WERI-Rb-1 (cell line): ENCODE data around the gene TMEM185B.

Experiments used
- DNase-seq: peaks from one replicate; pipeline ENCODE4 v3.0.0-alpha.2; 2020
- H3K27ac ChIP-seq: fragments of 250-450 bp; sonication (Bioruptor Pico); 2 replicates; pipeline ENCODE4 v1.5.1; 2020; ENCODE audit warnings: mild to moderate bottlenecking, moderate library complexity
- H3K27me3 ChIP-seq: fragments of 250-450 bp; sonication (Bioruptor Pico); 2 replicates; pipeline ENCODE4 v1.5.1; 2021; ENCODE audit warnings: mild to moderate bottlenecking, low read depth, moderate library complexity; ENCODE audit not compliant: insufficient read depth, severe bottlenecking
- H3K36me3 ChIP-seq: fragments of 250-450 bp; sonication (Bioruptor Pico); 2 replicates; pipeline ENCODE4 v1.5.1; 2020; ENCODE audit warnings: mild to moderate bottlenecking, moderate library complexity
- H3K4me3 ChIP-seq: 2 replicates; pipeline ENCODE4 v1.5.1; 2011; ENCODE audit warnings: low read depth, mild to moderate bottlenecking, control low read depth, low read length
- H3K9me3 ChIP-seq: fragments of 250-450 bp; sonication (Bioruptor Pico); 2 replicates; pipeline ENCODE4 v1.5.1; 2021; ENCODE audit warnings: mild to moderate bottlenecking, moderate library complexity; ENCODE audit not compliant: severe bottlenecking
- TF ChIP-seq, protein P1 (sequence below): IDR thresholded peaks from 2 replicates; pipeline ENCODE4 v1.5.1; 2011; ENCODE audit warnings: low read depth, mild to moderate bottlenecking, control low read depth, inconsistent platforms, low read length

The TMEM185B gene

DNA sequence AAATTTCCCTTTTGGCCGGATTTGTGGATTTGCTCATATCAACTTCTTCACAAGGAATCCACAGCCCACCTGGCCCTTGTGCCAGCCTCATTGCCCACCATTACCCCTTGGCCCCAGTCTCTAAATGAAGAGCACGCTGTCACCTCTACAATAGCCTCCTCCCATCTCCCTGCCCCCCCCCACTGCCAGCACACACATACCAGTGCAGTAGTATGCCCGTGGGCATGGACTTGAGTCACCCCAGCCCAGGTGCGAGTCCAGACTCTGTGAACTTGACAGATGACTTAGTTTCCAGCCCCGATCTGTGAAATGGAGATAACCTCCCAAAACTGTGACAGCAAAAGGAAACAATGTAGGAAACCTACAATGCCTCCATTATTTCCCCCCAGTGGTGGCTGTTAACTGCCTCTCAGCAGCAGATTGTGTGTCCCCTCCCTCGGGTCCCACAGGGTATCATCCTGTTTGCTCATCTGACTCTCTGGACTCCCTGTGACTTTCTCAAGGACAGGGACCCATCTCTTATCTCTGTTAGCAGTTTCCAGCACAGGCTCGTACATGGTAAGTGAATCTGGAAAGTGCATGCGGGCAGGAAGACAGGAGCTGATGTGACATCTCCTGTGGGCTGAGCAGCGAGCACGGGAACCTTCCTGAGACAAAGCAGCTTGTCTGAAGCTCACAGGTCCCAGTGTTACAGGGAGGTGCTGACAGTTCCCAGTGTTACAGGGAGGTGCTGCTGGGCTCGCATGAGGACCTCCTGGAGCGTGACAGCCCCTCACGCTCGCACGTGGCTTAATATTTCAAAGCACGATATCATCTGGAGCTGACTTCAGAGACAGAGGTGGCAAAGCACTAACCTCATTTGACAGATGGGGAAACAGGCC is 4.2 kb upstream of the TMEM185B start:
- peaks cover 3% of the 10 kb centered on the region; the same call in 1 of the 2 replicates for H3K36me3 ChIP-seq
- no peaks in the 10 kb centered on the region for H3K27me3 ChIP-seq
- H3K9me3 ChIP-seq: peaks cover 4% of the 10 kb centered on the region
- no peak overlapping the region for H3K27ac ChIP-seq
- TF ChIP-seq, protein P1, sequence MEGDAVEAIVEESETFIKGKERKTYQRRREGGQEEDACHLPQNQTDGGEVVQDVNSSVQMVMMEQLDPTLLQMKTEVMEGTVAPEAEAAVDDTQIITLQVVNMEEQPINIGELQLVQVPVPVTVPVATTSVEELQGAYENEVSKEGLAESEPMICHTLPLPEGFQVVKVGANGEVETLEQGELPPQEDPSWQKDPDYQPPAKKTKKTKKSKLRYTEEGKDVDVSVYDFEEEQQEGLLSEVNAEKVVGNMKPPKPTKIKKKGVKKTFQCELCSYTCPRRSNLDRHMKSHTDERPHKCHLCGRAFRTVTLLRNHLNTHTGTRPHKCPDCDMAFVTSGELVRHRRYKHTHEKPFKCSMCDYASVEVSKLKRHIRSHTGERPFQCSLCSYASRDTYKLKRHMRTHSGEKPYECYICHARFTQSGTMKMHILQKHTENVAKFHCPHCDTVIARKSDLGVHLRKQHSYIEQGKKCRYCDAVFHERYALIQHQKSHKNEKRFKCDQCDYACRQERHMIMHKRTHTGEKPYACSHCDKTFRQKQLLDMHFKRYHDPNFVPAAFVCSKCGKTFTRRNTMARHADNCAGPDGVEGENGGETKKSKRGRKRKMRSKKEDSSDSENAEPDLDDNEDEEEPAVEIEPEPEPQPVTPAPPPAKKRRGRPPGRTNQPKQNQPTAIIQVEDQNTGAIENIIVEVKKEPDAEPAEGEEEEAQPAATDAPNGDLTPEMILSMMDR: no peak
- no peak for DNase-seq
- H3K4me3 ChIP-seq: no peak overlapping the region

DNA sequence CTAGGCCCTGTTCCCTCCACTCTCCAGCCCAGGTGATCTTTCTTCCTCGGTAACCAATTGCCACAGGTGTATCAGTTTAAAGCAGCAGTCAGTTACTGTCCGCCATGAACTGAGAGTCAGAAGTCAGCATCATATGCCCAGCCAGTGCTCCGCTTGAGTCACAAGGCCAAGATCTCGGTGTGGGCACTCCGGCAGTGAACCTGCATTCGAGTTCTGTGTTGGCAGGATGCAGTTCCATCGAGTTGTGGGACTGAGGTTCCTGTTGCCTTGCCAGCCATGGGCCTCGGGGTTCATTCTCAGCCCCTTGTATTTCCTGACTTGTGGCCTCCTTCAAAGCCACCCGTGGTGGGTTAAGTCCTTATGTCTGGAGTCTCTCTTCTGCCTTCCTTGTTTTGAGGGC is 3.1 kb upstream of the TMEM185B start:
- Histone ChIP-seq H3K27ac (no peak overlapping the region), H3K36me3 (peaks cover 4% of the 10 kb centered on the region; the same call in 1 of the 2 replicates), H3K27me3 (no peaks in the 10 kb centered on the region), H3K9me3 (peaks cover 4% of the 10 kb centered on the region), H3K4me3 (no peak overlapping the region)
- DNase-seq: no peak
- TF ChIP-seq, protein P1: no peak

DNA sequence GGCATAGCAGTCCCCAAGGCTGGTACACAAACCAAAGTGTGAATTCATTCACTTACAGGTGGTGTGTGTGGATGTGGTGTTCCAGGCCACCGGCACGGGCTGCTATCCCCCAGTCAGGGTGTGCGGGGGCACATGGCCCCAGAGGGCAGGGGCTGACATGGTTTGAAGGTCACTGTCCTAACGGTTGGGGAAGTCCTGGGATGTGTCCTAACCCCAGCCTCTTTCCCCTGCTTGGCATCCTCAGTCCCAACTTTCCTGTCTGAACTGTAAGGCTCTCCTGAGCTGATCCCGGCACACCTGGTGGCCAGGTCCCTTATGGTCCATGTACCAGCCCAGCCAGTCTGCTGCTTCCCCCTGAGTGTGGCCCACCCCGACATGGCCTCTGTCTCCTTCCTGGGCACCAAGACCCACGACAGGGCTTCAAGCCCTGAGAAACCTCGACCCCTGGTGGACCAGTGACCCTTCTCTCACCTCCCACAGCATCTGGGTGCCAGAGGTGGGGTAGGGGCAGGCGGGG is 2.4 kb upstream of the TMEM185B start:
- Histone ChIP-seq H3K9me3 (peaks cover 4% of the 10 kb centered on the region), H3K4me3 (no peak overlapping the region), H3K36me3 (peaks cover 4% of the 10 kb centered on the region; the same call in 1 of the 2 replicates), H3K27ac (no peak overlapping the region), H3K27me3 (no peaks in the 10 kb centered on the region)
- TF ChIP-seq, protein P1: no peak
- DNase-seq: no peak

DNA sequence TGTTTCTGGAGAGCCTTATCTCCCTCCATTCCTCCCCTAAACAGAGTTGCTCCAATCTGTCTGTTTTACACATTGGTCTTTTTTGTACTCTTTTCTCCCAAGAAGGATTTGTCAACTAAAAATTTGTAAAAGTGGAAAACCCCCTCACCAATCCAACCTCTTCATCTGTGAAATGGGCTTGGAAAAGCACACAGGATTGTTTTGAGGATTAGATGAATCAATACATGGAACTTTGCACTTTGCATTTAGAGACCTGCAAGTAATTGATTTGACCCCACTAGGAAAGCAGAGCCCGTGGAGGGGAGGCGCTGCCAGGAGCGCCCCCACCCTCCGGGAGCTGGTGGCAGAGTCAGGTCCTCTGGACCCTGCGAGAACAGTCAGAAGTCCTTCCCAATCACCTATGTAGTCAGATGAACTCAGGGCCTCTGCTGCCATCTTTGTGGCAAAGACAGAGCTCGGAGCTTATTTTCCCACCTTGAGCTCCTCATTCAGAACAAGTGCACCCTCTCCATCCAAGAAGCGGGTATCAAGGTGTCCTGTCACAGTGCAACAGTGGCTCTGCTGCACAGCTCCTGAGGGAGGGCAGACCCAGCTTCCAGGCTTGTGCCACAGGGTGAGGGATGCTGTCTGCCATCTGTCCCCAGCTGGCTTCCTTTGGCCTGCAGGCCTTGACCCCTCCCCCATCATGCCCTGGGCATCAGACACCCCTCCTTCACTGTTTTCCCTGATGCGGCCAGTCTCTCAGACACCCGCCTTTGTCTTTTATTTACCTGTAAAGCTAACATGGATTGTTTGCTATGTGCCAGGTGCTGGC is 1.7 kb upstream of the TMEM185B start:
- H3K27ac ChIP-seq: no peak overlapping the region
- TF ChIP-seq, protein P1: no peak
- no peaks in the 10 kb centered on the region for H3K27me3 ChIP-seq
- peaks cover 4% of the 10 kb centered on the region for H3K9me3 ChIP-seq
- H3K4me3 ChIP-seq: no peak overlapping the region
- peaks cover 4% of the 10 kb centered on the region; the same call in 1 of the 2 replicates for H3K36me3 ChIP-seq
- no peak for DNase-seq

DNA sequence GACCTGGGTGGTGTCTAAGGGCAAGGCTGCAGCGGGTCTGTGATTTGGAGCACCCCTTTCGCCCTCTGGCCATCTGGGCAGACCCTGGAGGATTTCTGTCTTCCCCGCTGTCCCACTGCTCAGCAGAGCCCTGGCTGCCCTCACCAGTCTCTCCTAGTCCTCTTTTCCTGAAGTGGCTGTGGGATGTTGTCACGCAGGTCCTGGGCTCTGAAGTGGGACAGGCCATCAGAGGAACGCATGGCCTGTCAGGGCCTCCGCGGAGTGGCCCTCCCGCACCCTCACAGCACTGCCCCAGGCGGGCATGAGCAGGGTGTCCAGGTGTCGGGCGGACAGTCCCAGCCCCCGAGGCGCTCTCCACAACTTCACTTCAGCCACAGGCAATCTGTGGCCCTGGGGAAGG is 1.1 kb upstream of the TMEM185B start:
- TF ChIP-seq, protein P1: no peak
- H3K4me3 ChIP-seq: peak overlapping the region; percentile 45
- no peak for DNase-seq
- no peak overlapping the region for H3K27ac ChIP-seq
- H3K27me3 ChIP-seq: no peaks in the 10 kb centered on the region
- peaks cover 4% of the 10 kb centered on the region; the same call in 1 of the 2 replicates for H3K36me3 ChIP-seq
- peaks cover 4% of the 10 kb centered on the region for H3K9me3 ChIP-seq
